Heart left ventricle (tissue), 16 donors: ENCODE results near the gene RASSF1. TPM values are rescaled to one million over a fixed set of nuclear protein-coding genes. Genes with fewer than 3 reads are reported as not detected.
A peak's percentile ranks its signal among the peaks of the same experiment; 100 is the strongest.

Experiments used
- ATAC-seq, 4 donors: fragments of 200-7000 bp; cut with Tn5 transposase; one replicate each; pipeline ENCODE4 v1.9.1; 2020 to 2022; ENCODE audit warnings: moderate library complexity in 4 of 4, mild to moderate bottlenecking in 3 of 4, moderate number of reproducible peaks in 1 of 4
- DNase-seq, 5 donors: peaks; one replicate each; pipeline ENCODE4 v3.0.0-alpha.2; 2020
- H3K27ac ChIP-seq, 12 donors: fragments of 200-600 bp; sonication (generic) in 4 of 12; one replicate each; pipeline versions ENCODE4 v1.5.0 to v1.8.0; 2016 to 2022; ENCODE audit warnings: mild to moderate bottlenecking in 2 of 12
- H3K27me3 ChIP-seq, 9 donors: fragments of 200-600 bp; sonication (generic) in 2 of 9; one replicate each; pipeline versions ENCODE4 v1.5.1 to v1.8.0; 2016 to 2022; ENCODE audit warnings: mild to moderate bottlenecking in 3 of 9
- H3K36me3 ChIP-seq, 9 donors: fragments of 200-600 bp; sonication (generic) in 2 of 9; one replicate each; pipeline versions ENCODE4 v1.5.0 to v1.8.0; 2018 to 2022; ENCODE audit warnings: mild to moderate bottlenecking in 2 of 9
- H3K4me1 ChIP-seq, 12 donors: fragments of 200-600 bp; sonication (generic) in 4 of 12; one replicate each; pipeline versions ENCODE4 v1.5.0 to v1.8.0; 2016 to 2022; ENCODE audit warnings: mild to moderate bottlenecking in 3 of 12
- H3K4me3 ChIP-seq, 12 donors: fragments of 200-600 bp; sonication (generic) in 4 of 12; one replicate each; pipeline versions ENCODE4 v1.5.0 to v1.8.0; 2017 to 2022; ENCODE audit warnings: mild to moderate bottlenecking in 9 of 12, moderate library complexity in 4 of 12
- H3K9me3 ChIP-seq, 12 donors: fragments of 200-600 bp; sonication (generic) in 4 of 12; one replicate each; pipeline versions ENCODE4 v1.5.0 to v1.8.0; 2016 to 2022; ENCODE audit warnings: mild to moderate bottlenecking in 1 of 12
- POLR2A ChIP-seq, 2 donors: fragments of 450-650 bp; IDR thresholded peaks; one replicate each; pipeline ENCODE4 v1.6.1; 2017; ENCODE audit warnings: antibody characterized with exemption in 2 of 2, mild to moderate bottlenecking in 2 of 2, moderate library complexity in 2 of 2
- WGBS, 4 donors: extraction: QIAGEN DNeasy Blood & Tissue Kit in 2 of 4; methylation state at CpG; one replicate each; pipeline versions ENCODE4 v1.1.5 to v1.1.7; 2013 to 2018; 5-methylcytosine and 5-hydroxymethylcytosine counted together
- intact Hi-C, 10 donors: fragments of 100-400 bp; cut with DNase I; formaldehyde crosslinking; loops; one replicate each; pipeline versions ENCODE4 v1.11.1 to v1.14.2; 2022
- long read RNA-seq, 3 donors: library from polyadenylated mRNA; unstranded; transcript quantifications; one replicate each; pipeline ENCODE4 v2.0.0, GENCODE V29; 2020 to 2021
- polyA plus RNA-seq, 2 donors: library from polyadenylated mRNA; stranded (reverse); fragments of 200-250 nt; gene quantifications; one replicate each; pipeline ENCODE4 v1.2.3, GENCODE V29; 2013
- total RNA-seq, 9 donors: library from RNA; depleted of rRNA in 2 of 9; stranded (reverse); fragments of >200 nt in 2 of 9; fragmentation: NEBNext Ultra II Directional in 3 of 9; extraction: Animal tissue kit (Norgen Biotek cat#: 25700) in 3 of 9; gene quantifications; one replicate each; pipeline versions ENCODE4 v1.1.0 to v1.2.4, GENCODE V29; 2016 to 2023
- TF ChIP-seq, protein P1 (sequence below), 12 donors: fragments of 200-600 bp; sonication (generic) in 4 of 12; IDR thresholded peaks; one replicate each; pipeline versions ENCODE4 v1.5.0 to v1.8.0; 2018 to 2022; ENCODE audit warnings: antibody characterized with exemption in 12 of 12, mild to moderate bottlenecking in 5 of 12
- donor health status: ischemic (EF 13 %, LVEDD 7.1; RV severe dilation, severe dysfunction).
- donor health status: healthy with polysubstance abuse.
- donor health status: DM: no; HTN: yes; CAD: no.
- donor health status: DM: no; HTN: no; CAD: no.
- donor health status: ischemic (EF 25% LVEDD 6.9; RV normal size, moderate dysfunction).
- donor health status: ischemic (EF 25% LVEDD 5.7; RV mildly dilated, moderate dysfunction).
- donor health status: healthy.
- donor health status: DM: yes; HTN: yes; CAD: no.
- donor health status: ischemic (EF 35%, LVEDD 5.7; RV mildly dilated, moderate dysfunction).
- donor health status: nonischemic (EF 11% LVEDD 7.7; RV severe dilation, severe dysfunction).
- donor health status: DM: yes; HTN: yes; CAD: no.
- donor health status: PGD.
- donor health status: ischemic (EF 29% LVEDD 5.4; RV normal size, mild dysfunction).
- donor health status: nonischemic (EF 23%, LVEDD 6.1; RV moderate dilation, normal function).

Gene RASSF1, protein sequence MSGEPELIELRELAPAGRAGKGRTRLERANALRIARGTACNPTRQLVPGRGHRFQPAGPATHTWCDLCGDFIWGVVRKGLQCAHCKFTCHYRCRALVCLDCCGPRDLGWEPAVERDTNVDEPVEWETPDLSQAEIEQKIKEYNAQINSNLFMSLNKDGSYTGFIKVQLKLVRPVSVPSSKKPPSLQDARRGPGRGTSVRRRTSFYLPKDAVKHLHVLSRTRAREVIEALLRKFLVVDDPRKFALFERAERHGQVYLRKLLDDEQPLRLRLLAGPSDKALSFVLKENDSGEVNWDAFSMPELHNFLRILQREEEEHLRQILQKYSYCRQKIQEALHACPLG
- 10 to 100 TPM in 7 of 9 donors, 1 to 10 TPM in 2; 7.9 to 25.5 (median 11.4) TPM for total RNA-seq
- polyA plus RNA-seq = 10 to 100 TPM; 14.2 to 58.6 TPM
- long read RNA-seq, donor 1, transcript RASSF1-201 (5 exons, 1,757 nt) = major isoform, 16 of 28 reads
- long read RNA-seq, donor 1, partial matches to known transcripts = 2 of 28 reads
- long read RNA-seq, donor 1, other reads (novel, unspliced or antisense) = 5 of 28 reads
- long read RNA-seq, donor 2, transcript RASSF1-201 (5 exons, 1,757 nt) = major isoform, 95 of 113 reads
- long read RNA-seq, donor 2, transcript RASSF1-203 (6 exons, 1,923 nt) = minor isoform, 8 of 113 reads
- long read RNA-seq, donor 2, partial matches to known transcripts = 3 of 113 reads
- long read RNA-seq, donor 2, other reads (novel, unspliced or antisense) = 3 of 113 reads
- long read RNA-seq, donor 3, transcript RASSF1-201 (5 exons, 1,757 nt) = major isoform, 27 of 34 reads
- long read RNA-seq, donor 3, partial matches to known transcripts = 2 of 34 reads
- long read RNA-seq, donor 3, other reads (novel, unspliced or antisense) = 3 of 34 reads

DNA sequence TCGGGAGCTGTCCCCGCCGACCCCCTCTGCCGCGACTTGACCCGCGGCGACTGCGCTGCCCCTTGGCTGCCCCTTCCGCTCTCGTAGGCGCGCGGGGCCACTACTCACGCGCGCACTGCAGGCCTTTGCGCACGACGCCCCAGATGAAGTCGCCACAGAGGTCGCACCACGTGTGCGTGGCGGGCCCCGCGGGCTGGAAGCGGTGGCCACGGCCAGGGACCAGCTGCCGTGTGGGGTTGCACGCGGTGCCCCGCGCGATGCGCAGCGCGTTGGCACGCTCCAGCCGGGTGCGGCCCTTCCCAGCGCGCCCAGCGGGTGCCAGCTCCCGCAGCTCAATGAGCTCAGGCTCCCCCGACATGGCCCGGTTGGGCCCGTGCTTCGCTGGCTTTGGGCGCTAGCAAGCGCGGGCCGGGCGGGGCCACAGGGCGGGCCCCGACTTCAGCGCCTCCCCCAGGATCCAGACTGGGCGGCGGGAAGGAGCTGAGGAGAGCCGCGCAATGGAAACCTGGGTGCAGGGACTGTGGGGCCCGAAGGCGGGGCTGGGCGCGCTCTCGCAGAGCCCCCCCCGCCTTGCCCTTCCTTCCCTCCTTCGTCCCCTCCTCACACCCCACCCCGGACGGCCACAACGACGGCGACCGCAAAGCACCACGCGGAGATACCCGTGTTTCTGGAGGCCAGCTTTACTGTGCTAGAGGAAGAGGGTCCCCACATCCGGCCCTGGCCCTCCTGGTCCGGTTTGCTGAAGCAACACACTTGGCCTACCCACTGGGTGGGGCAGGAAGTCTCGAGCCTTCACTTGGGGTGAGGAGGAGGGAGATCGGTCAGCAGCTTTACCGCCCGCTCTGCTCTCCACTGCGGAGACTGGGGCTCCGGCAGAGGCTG, at the start of gene RASSF1:
Gene RASSF1, minus strand, starts transcription at position 389 of the 882 bp plus-strand sequence. Its CDS starts 31 bp downstream, at position 358.
- WGBS, 4 donors = 7 to 22% (median 10%) methylated on average over 25 to 85 of the region's 85 CpGs
- Histone ChIP-seq H3K27me3 (peaks cover 0 to 4% (median 0%) of the 10 kb centered on the region in 9 donors), H3K4me1 (peaks cover 10 to 63% (median 50%) of the 10 kb centered on the region in 12 donors), H3K36me3 (no peaks in the 10 kb centered on the region), H3K27ac (peak within 1 kb of the TSS; percentile 62 to 100 (median 98)), H3K9me3 (no peaks in the 10 kb centered on the region), H3K4me3 (peak within 1 kb of the TSS; percentile 30 to 97 (median 64))
- peak in 3 of 4 donors; percentile 34 to 56 (median 51) for ATAC-seq
- DNase-seq = peak; percentile 84 to 90 (median 86)
- peak; percentile 30 to 82 for TF ChIP-seq POLR2A (IDR thresholded peaks at IDR 0.05)
- TF ChIP-seq, protein P1, sequence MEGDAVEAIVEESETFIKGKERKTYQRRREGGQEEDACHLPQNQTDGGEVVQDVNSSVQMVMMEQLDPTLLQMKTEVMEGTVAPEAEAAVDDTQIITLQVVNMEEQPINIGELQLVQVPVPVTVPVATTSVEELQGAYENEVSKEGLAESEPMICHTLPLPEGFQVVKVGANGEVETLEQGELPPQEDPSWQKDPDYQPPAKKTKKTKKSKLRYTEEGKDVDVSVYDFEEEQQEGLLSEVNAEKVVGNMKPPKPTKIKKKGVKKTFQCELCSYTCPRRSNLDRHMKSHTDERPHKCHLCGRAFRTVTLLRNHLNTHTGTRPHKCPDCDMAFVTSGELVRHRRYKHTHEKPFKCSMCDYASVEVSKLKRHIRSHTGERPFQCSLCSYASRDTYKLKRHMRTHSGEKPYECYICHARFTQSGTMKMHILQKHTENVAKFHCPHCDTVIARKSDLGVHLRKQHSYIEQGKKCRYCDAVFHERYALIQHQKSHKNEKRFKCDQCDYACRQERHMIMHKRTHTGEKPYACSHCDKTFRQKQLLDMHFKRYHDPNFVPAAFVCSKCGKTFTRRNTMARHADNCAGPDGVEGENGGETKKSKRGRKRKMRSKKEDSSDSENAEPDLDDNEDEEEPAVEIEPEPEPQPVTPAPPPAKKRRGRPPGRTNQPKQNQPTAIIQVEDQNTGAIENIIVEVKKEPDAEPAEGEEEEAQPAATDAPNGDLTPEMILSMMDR (IDR thresholded peaks at IDR 0.05) = no peak
- intact Hi-C loops = loop anchor here in 1 of 10 donors (10.0 kb wide), 1 partner anchor 1044 kb away; the partner anchor contains the start of gene MANF

DNA sequence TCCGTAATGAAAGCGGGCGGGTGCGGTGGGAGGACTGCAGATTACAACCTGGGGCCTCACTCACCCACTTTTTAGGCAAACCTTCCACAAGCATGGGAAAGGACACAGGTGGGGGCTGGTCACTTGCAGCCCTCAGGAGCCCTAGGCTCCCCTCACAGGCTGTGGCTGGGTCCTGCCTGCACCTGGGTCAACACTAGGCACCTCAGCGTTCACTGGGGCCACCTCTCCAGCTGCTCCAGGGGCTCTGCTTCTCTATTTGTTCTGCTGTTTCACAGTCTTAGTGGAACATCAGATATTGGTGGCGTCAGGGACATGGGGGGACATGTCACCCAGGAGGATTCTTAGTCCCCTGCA, 48.8 kb upstream of the RASSF1 start:
- Histone ChIP-seq H3K4me1 (peaks cover 3 to 31% (median 16%) of the 10 kb centered on the region in 12 donors), H3K4me3 (no peak overlapping the region), H3K36me3 (no peaks in the 10 kb centered on the region), H3K9me3 (no peaks in the 10 kb centered on the region), H3K27ac (no peak overlapping the region), H3K27me3 (no peaks in the 10 kb centered on the region)
- TF ChIP-seq, protein P1 (IDR thresholded peaks at IDR 0.05) = no peak
- TF ChIP-seq POLR2A (IDR thresholded peaks at IDR 0.05) = no peak
- DNase-seq (no peak), ATAC-seq (no peak)
- 93 to 98% (median 95%) methylated on average over 5 to 6 of the region's 6 CpGs for WGBS, 4 donors
- intact Hi-C loops = no loop called here

DNA sequence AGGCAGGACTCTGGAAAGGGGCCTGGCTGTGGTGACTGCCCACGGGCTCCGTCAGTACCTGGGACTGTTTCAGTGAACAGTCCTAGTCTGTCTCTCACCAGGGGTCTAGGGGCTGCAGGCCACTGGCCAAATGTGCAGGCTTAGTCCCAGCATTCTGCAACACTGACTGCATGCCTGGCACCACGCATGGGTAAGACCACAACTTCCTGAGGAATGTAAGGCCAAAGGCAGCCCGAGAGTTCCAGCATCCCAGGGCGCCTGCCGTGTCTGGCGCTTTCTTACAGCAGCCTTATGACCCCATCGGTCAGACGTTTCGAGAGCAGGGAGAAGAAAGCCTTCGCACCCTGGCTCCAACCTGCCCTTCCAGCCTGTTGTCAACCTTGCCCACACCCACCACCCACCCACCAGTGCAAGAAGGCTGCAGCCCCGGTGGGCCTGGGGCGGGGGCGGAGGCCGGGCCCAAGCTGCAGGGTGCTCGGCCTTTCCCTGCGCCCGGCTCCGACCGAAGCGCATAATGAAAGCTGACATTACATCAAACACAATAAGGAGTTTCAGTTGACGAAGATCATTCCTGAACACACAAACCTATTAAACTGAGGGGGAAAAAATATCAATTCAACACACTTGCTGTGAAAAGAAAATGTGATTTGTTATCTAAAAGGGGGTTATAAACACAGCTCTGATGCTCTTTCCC, 48.2 kb upstream of the RASSF1 start:
- WGBS, 4 donors = 90 to 91% (median 90%) methylated on average over 18 to 22 of the region's 22 CpGs
- no peak for ATAC-seq
- H3K36me3 ChIP-seq = no peaks in the 10 kb centered on the region
- intact Hi-C loops = no loop called here
- DNase-seq = no peak
- peaks cover 3 to 31% (median 16%) of the 10 kb centered on the region in 12 donors for H3K4me1 ChIP-seq
- H3K9me3 ChIP-seq = no peaks in the 10 kb centered on the region
- H3K27ac ChIP-seq = no peak overlapping the region
- H3K27me3 ChIP-seq = no peaks in the 10 kb centered on the region
- no peak overlapping the region for H3K4me3 ChIP-seq
- TF ChIP-seq, protein P1 (IDR thresholded peaks at IDR 0.05) = no peak
- TF ChIP-seq POLR2A (IDR thresholded peaks at IDR 0.05) = no peak
